ENCODE data around the gene OSBPL2. TPM values are rescaled to one million over a fixed set of nuclear protein-coding genes. Genes with fewer than 3 reads are reported as not detected.

OSBPL2 gene
- total RNA-seq, 1 experiment from 2014 or later: 36.9 TPM

GRCh38 chr20:62236766-62237513 lies 1.4 kb upstream of the OSBPL2 start:
- Histone ChIP-seq H3K4me3 (replicated peaks in 1 of 2; ENCODE audit: low read depth in 1 of 2, low read length in 2 of 2) (no peak overlapping the region), H2AFZ (ENCODE audit: low read depth, low read length, poor library complexity, severe bottlenecking) (no peak overlapping the region), H3K27ac (ENCODE audit: low read depth, low read length) (peak overlapping the region; percentile 15; the same call in 1 of the 2 replicates), H3K36me3 (ENCODE audit: control insufficient read depth in 1 of 2, insufficient read depth in 2 of 2, low read length in 2 of 2) (no peaks in the 10 kb centered on the region), H3K79me2 (ENCODE audit: insufficient read depth, low read length) (peaks cover 21% of the 10 kb centered on the region), H3K9me2 (ENCODE audit: insufficient read depth) (no peaks in the 10 kb centered on the region), H3K27me3 (ENCODE audit: insufficient read depth, low read length) (no peaks in the 10 kb centered on the region), H3K9ac (ENCODE audit: low read length) (no peak overlapping the region), H3K4me2 (ENCODE audit: low read length) (peak overlapping the region; percentile 53), H4K20me1 (ENCODE audit: insufficient read depth) (no peaks in the 10 kb centered on the region), H3K9me3 (ENCODE audit: control insufficient read depth in 1 of 2, insufficient read depth in 1 of 2, low read depth in 1 of 2, low read length in 2 of 2) (no peaks in the 10 kb centered on the region), H3K4me1 (ENCODE audit: control insufficient read depth in 1 of 2, insufficient read depth in 2 of 2, low read length in 2 of 2) (peaks cover 5 to 35% of the 10 kb centered on the region in 2 experiments; a peak in 3 of 4 replicates)
- ChIA-PET CTCF (no interaction called here), RAD21 (ENCODE audit: low non-redundant PET in 1 of 2, low total read pairs in 2 of 2, uncharacterized antibody in 2 of 2, unreplicated experiment in 2 of 2) (no interaction called here), POLR2A (no interaction called here)
- DNase-seq (ENCODE audit: low read depth, low spot score) (no peak), ATAC-seq (no peak)
- intact Hi-C loops (cut with micrococcal nuclease): no loop called here
- no peak for TF ChIP-seq TCF7L2 (IDR thresholded peaks at IDR 0.05; ENCODE audit: borderline replicate concordance, extremely low read depth, insufficient read depth, insufficient read length)
- BruUV-seq (replicated peaks): no TSS peak

GRCh38 chr20:62237514-62237800 lies 864 bp upstream of the OSBPL2 start:
- H2AFZ ChIP-seq (ENCODE audit: low read depth, low read length, poor library complexity, severe bottlenecking): no peak overlapping the region
- BruUV-seq (replicated peaks): no TSS peak
- CTCF ChIA-PET: no interaction called here
- peaks cover 22% of the 10 kb centered on the region for H3K79me2 ChIP-seq (ENCODE audit: insufficient read depth, low read length)
- peak overlapping the region in 1 of 2 experiments; percentile 6; a peak in 1 of 4 replicates for H3K4me3 ChIP-seq (replicated peaks in 1 of 2; ENCODE audit: low read depth in 1 of 2, low read length in 2 of 2)
- H3K9me3 ChIP-seq (ENCODE audit: control insufficient read depth in 1 of 2, insufficient read depth in 1 of 2, low read depth in 1 of 2, low read length in 2 of 2): no peaks in the 10 kb centered on the region
- no peaks in the 10 kb centered on the region for H3K9me2 ChIP-seq (ENCODE audit: insufficient read depth)
- H3K9ac ChIP-seq (ENCODE audit: low read length): 0 out of 2 replicates have a peak overlapping the region, but pooled peaks have one; percentile 2
- intact Hi-C loops (cut with micrococcal nuclease): no loop called here
- DNase-seq (ENCODE audit: low read depth, low spot score) (no peak), ATAC-seq (no peak)
- RAD21 ChIA-PET (ENCODE audit: low non-redundant PET in 1 of 2, low total read pairs in 2 of 2, uncharacterized antibody in 2 of 2, unreplicated experiment in 2 of 2): no interaction called here
- H4K20me1 ChIP-seq (ENCODE audit: insufficient read depth): no peaks in the 10 kb centered on the region
- POLR2A ChIA-PET: no interaction called here
- no peaks in the 10 kb centered on the region for H3K27me3 ChIP-seq (ENCODE audit: insufficient read depth, low read length)
- no peak for TF ChIP-seq POLR2AphosphoS5 (IDR thresholded peaks at IDR 0.05; ENCODE audit: low read depth, low read length)
- no peak for TF ChIP-seq SP1 (IDR thresholded peaks at IDR 0.05; ENCODE audit: low read depth)
- no peak for TF ChIP-seq EZH2 (IDR thresholded peaks at IDR 0.05)
- TF ChIP-seq CEBPB (IDR thresholded peaks at IDR 0.05; ENCODE audit: low read depth): no peak
- no peak for TF ChIP-seq JUND (IDR thresholded peaks at IDR 0.05)
- peak overlapping the region; percentile 15; the same call in 1 of the 2 replicates for H3K27ac ChIP-seq (ENCODE audit: low read depth, low read length)
- H3K4me2 ChIP-seq (ENCODE audit: low read length): peak overlapping the region; percentile 53
- H3K36me3 ChIP-seq (ENCODE audit: control insufficient read depth in 1 of 2, insufficient read depth in 2 of 2, low read length in 2 of 2): no peaks in the 10 kb centered on the region
- peaks cover 5 to 35% of the 10 kb centered on the region in 2 experiments; a peak in 3 of 4 replicates for H3K4me1 ChIP-seq (ENCODE audit: control insufficient read depth in 1 of 2, insufficient read depth in 2 of 2, low read length in 2 of 2)

Measured in HCT116 (cell line).